Trophoblast cell (in vitro differentiated cells and primary cell): Measurements from ENCODE around the gene SLC25A53.

Source experiments
- DNase-seq, 2 donors: peaks; one replicate each; pipeline ENCODE4 v3.0.0-alpha.2; 2016
- H2AFZ ChIP-seq: 2 replicates; pipeline ENCODE4 v1.6.1; 2013; ENCODE audit warnings: low read length, moderate library complexity, mild to moderate bottlenecking; ENCODE audit not compliant: insufficient read depth, poor library complexity
- H2AK5ac ChIP-seq: 2 replicates; pipeline ENCODE4 v1.6.1; 2013; ENCODE audit warnings: mild to moderate bottlenecking, low read length
- H2BK120ac ChIP-seq: 2 replicates; pipeline ENCODE4 v1.6.1; 2013; ENCODE audit warnings: low read length, mild to moderate bottlenecking, moderate library complexity; ENCODE audit not compliant: insufficient read depth, poor library complexity
- H2BK12ac ChIP-seq: 2 replicates; pipeline ENCODE4 v1.6.1; 2013; ENCODE audit warnings: mild to moderate bottlenecking, low read length, moderate library complexity
- H2BK5ac ChIP-seq: 2 replicates; pipeline ENCODE4 v1.6.1; 2013; ENCODE audit warnings: low read length, low read depth, moderate library complexity, mild to moderate bottlenecking; ENCODE audit not compliant: poor library complexity
- H3K14ac ChIP-seq: 2 replicates; pipeline ENCODE4 v1.6.1; 2013; ENCODE audit warnings: mild to moderate bottlenecking, low read length
- H3K18ac ChIP-seq: 2 replicates; pipeline ENCODE4 v1.6.1; 2013; ENCODE audit warnings: mild to moderate bottlenecking, low read length
- H3K23ac ChIP-seq: 2 replicates; pipeline ENCODE4 v1.6.1; 2013; ENCODE audit warnings: low read length
- H3K27ac ChIP-seq: 2 replicates; pipeline ENCODE4 v1.5.1; 2013; ENCODE audit warnings: low read depth, mild to moderate bottlenecking, inconsistent platforms, low read length, moderate library complexity
- H3K27me3 ChIP-seq: 2 replicates; pipeline ENCODE4 v1.6.1; 2013; ENCODE audit warnings: inconsistent platforms, mild to moderate bottlenecking, low read length, moderate library complexity; ENCODE audit not compliant: insufficient read depth
- H3K36me3 ChIP-seq, 2 experiments: 1 replicate in 1 of 2; 2 replicates in 1 of 2; pipeline ENCODE4 v1.6.1; 2013; ENCODE audit warnings: low read length in 2 of 2, mild to moderate bottlenecking in 2 of 2, moderate library complexity in 1 of 2; ENCODE audit not compliant: insufficient read depth in 2 of 2, control insufficient read depth in 1 of 2
- H3K4ac ChIP-seq: 2 replicates; pipeline ENCODE4 v1.6.1; 2013; ENCODE audit warnings: low read depth, mild to moderate bottlenecking, low read length, moderate library complexity
- H3K4me1 ChIP-seq, 2 experiments: 1 replicate in 1 of 2; 2 replicates in 1 of 2; pipeline ENCODE4 v1.6.1; 2013; ENCODE audit warnings: low read length in 2 of 2, mild to moderate bottlenecking in 2 of 2, moderate library complexity in 1 of 2; ENCODE audit not compliant: insufficient read depth in 2 of 2, control insufficient read depth in 1 of 2
- H3K4me2 ChIP-seq: 2 replicates; pipeline ENCODE4 v1.6.1; 2013; ENCODE audit warnings: inconsistent platforms, mild to moderate bottlenecking, low read length, moderate library complexity
- H3K4me3 ChIP-seq: 2 replicates; pipeline ENCODE4 v1.5.1; 2013; ENCODE audit warnings: mild to moderate bottlenecking, low read depth, low read length, inconsistent platforms
- H3K79me1 ChIP-seq: one replicate; pipeline ENCODE4 v1.6.1; 2013; ENCODE audit warnings: low read length
- H3K79me2 ChIP-seq: 2 replicates; pipeline ENCODE4 v1.6.1; 2013; ENCODE audit warnings: low read length, mild to moderate bottlenecking; ENCODE audit not compliant: control insufficient read depth, insufficient read depth, poor library complexity
- H3K9ac ChIP-seq: 2 replicates; pipeline ENCODE4 v1.6.1; 2013; ENCODE audit warnings: mild to moderate bottlenecking, low read length
- H3K9me3 ChIP-seq: 2 replicates; pipeline ENCODE4 v1.6.1; 2013; ENCODE audit warnings: low read depth, mild to moderate bottlenecking, control low read depth, inconsistent platforms, low read length; ENCODE audit not compliant: insufficient read depth
- H4K12ac ChIP-seq: 2 replicates; pipeline ENCODE4 v1.6.1; 2013; ENCODE audit warnings: low read depth, mild to moderate bottlenecking, low read length, moderate library complexity
- H4K8ac ChIP-seq: 2 replicates; pipeline ENCODE4 v1.6.1; 2013; ENCODE audit warnings: low read depth, mild to moderate bottlenecking, low read length, moderate library complexity
- H4K91ac ChIP-seq: one replicate; pipeline ENCODE4 v1.6.1; 2013; ENCODE audit warnings: low read depth, mild to moderate bottlenecking, low read length, moderate library complexity
- WGBS: extraction: QIAGEN DNeasy Blood & Tissue Kit; methylation state at CpG from one replicate; pipeline ENCODE4 v1.1.7; 2013; ENCODE audit warnings: missing lambda C conversion rate; ENCODE audit not compliant: insufficient read length, insufficient coverage; ENCODE audit errors: extremely low coverage; 5-methylcytosine and 5-hydroxymethylcytosine counted together

SLC25A53 gene

GRCh38 chrX:104173841-104174240 is 17.0 kb upstream of the SLC25A53 start:
- H3K4ac ChIP-seq = no peak overlapping the region
- no peak overlapping the region for H3K4me3 ChIP-seq
- H3K18ac ChIP-seq = no peak overlapping the region
- no peak overlapping the region for H4K12ac ChIP-seq
- no peaks in the 10 kb centered on the region for H3K79me1 ChIP-seq
- WGBS = no CpG with 5 or more reads among the region's 6 CpGs
- H3K14ac ChIP-seq = no peak overlapping the region
- H4K8ac ChIP-seq = no peak overlapping the region
- peaks cover 0 to 4% of the 10 kb centered on the region in 2 experiments for H3K36me3 ChIP-seq
- no peaks in the 10 kb centered on the region for H3K27me3 ChIP-seq
- H4K91ac ChIP-seq = no peak overlapping the region
- H2AFZ ChIP-seq = no peak overlapping the region
- no peak overlapping the region for H3K23ac ChIP-seq
- H3K79me2 ChIP-seq = no peaks in the 10 kb centered on the region
- H3K9me3 ChIP-seq = no peaks in the 10 kb centered on the region
- H2BK12ac ChIP-seq = no peak overlapping the region
- H2BK5ac ChIP-seq = no peak overlapping the region
- no peak overlapping the region for H2BK120ac ChIP-seq
- DNase-seq = no peak
- no peak overlapping the region for H3K9ac ChIP-seq
- no peak overlapping the region for H3K27ac ChIP-seq
- no peak overlapping the region for H3K4me2 ChIP-seq
- H2AK5ac ChIP-seq = no peak overlapping the region
- H3K4me1 ChIP-seq = no peaks in the 10 kb centered on the region

GRCh38 chrX:104172788-104173187 is 16.0 kb upstream of the SLC25A53 start:
- Histone ChIP-seq H2BK120ac (no peak overlapping the region), H3K14ac (no peak overlapping the region), H3K36me3 (peaks cover 0 to 2% of the 10 kb centered on the region in 2 experiments), H3K4me2 (no peak overlapping the region), H3K9me3 (no peaks in the 10 kb centered on the region), H2AK5ac (no peak overlapping the region), H3K4me3 (no peak overlapping the region), H2AFZ (no peak overlapping the region), H3K4me1 (no peaks in the 10 kb centered on the region), H2BK12ac (no peak overlapping the region), H3K27me3 (no peaks in the 10 kb centered on the region), H4K8ac (no peak overlapping the region), H3K79me2 (no peaks in the 10 kb centered on the region), H3K27ac (no peak overlapping the region), H2BK5ac (no peak overlapping the region), H3K23ac (no peak overlapping the region), H3K18ac (no peak overlapping the region), H4K91ac (no peak overlapping the region), H3K79me1 (no peaks in the 10 kb centered on the region), H4K12ac (no peak overlapping the region), H3K4ac (no peak overlapping the region), H3K9ac (no peak overlapping the region)
- peak; percentile 9 to 18 for DNase-seq
- no CpG with 5 or more reads among the region's 2 CpGs for WGBS

GRCh38 chrX:104172121-104172520 is 15.3 kb upstream of the SLC25A53 start:
- Histone ChIP-seq H2BK120ac (no peak overlapping the region), H3K4me2 (no peak overlapping the region), H3K4me1 (no peaks in the 10 kb centered on the region), H3K36me3 (peaks cover 0 to 2% of the 10 kb centered on the region in 2 experiments), H2BK12ac (no peak overlapping the region), H3K9me3 (no peaks in the 10 kb centered on the region), H2AK5ac (no peak overlapping the region), H2AFZ (no peak overlapping the region), H3K27me3 (no peaks in the 10 kb centered on the region), H4K8ac (no peak overlapping the region), H4K12ac (no peak overlapping the region), H3K9ac (no peak overlapping the region), H3K14ac (no peak overlapping the region), H3K4ac (no peak overlapping the region), H3K79me1 (no peaks in the 10 kb centered on the region), H3K4me3 (no peak overlapping the region), H3K79me2 (no peaks in the 10 kb centered on the region), H3K23ac (no peak overlapping the region), H4K91ac (no peak overlapping the region), H3K27ac (no peak overlapping the region), H3K18ac (no peak overlapping the region), H2BK5ac (no peak overlapping the region)
- no CpG with 5 or more reads among the region's 6 CpGs for WGBS
- peak in 1 of 2 donors; percentile 22 for DNase-seq

GRCh38 chrX:104168127-104168526 is 11.3 kb upstream of the SLC25A53 start:
- no peaks in the 10 kb centered on the region for H3K36me3 ChIP-seq
- H3K9ac ChIP-seq = no peak overlapping the region
- DNase-seq = no peak
- H3K27me3 ChIP-seq = no peaks in the 10 kb centered on the region
- H2AFZ ChIP-seq = no peak overlapping the region
- no peak overlapping the region for H2AK5ac ChIP-seq
- peaks cover 7% of the 10 kb centered on the region for H3K79me2 ChIP-seq
- no peak overlapping the region for H4K8ac ChIP-seq
- H3K4me1 ChIP-seq = peaks cover 0 to 4% of the 10 kb centered on the region in 2 experiments
- no peak overlapping the region for H3K4me3 ChIP-seq
- H4K12ac ChIP-seq = no peak overlapping the region
- H2BK12ac ChIP-seq = no peak overlapping the region
- no peak overlapping the region for H3K4me2 ChIP-seq
- no peak overlapping the region for H3K23ac ChIP-seq
- no peak overlapping the region for H2BK5ac ChIP-seq
- H3K9me3 ChIP-seq = no peaks in the 10 kb centered on the region
- no peak overlapping the region for H3K4ac ChIP-seq
- no peak overlapping the region for H2BK120ac ChIP-seq
- WGBS = no CpG with 5 or more reads among the region's 1 CpG
- H3K14ac ChIP-seq = no peak overlapping the region
- no peak overlapping the region for H4K91ac ChIP-seq
- no peak overlapping the region for H3K18ac ChIP-seq
- H3K27ac ChIP-seq = no peak overlapping the region
- peaks cover 5% of the 10 kb centered on the region for H3K79me1 ChIP-seq
